Psoas muscle (tissue), 8 donors: Measurements from ENCODE around the gene ARHGEF28. TPM values are rescaled to one million over a fixed set of nuclear protein-coding genes. Genes with fewer than 3 reads are reported as not detected.

Experiments used
- ATAC-seq, 4 donors: fragments of 200-7000 bp; cut with Tn5 transposase; one replicate each; pipeline ENCODE4 v1.9.1; 2020; ENCODE audit warnings: moderate library complexity in 3 of 4, mild to moderate bottlenecking in 2 of 4
- DNase-seq, 2 donors: peaks; one replicate each; pipeline ENCODE4 v3.0.0-alpha.2; 2020
- H3K27ac ChIP-seq: fragments of 200-600 bp; one replicate; pipeline ENCODE4 v1.8.0; 2022
- H3K27me3 ChIP-seq, 3 donors: fragments of 200-600 bp in 1 of 3; one replicate each; pipeline versions ENCODE4 v1.6.1 to v1.8.0; 2013 to 2022; ENCODE audit warnings: low read length in 2 of 3, mild to moderate bottlenecking in 2 of 3, moderate library complexity in 1 of 3; ENCODE audit not compliant: insufficient read depth in 3 of 3
- H3K36me3 ChIP-seq, 2 donors: fragments of 200-600 bp in 1 of 2; one replicate each; pipeline versions ENCODE4 v1.6.1 to v1.8.0; 2013 to 2022; ENCODE audit warnings: low read depth in 1 of 2, mild to moderate bottlenecking in 1 of 2, moderate library complexity in 1 of 2; ENCODE audit not compliant: insufficient read depth in 1 of 2
- H3K4me1 ChIP-seq: fragments of 200-600 bp; one replicate; pipeline ENCODE4 v1.8.0; 2022
- H3K4me3 ChIP-seq: fragments of 200-600 bp; one replicate; pipeline ENCODE4 v1.8.0; 2022; ENCODE audit warnings: mild to moderate bottlenecking
- H3K9me3 ChIP-seq: fragments of 200-600 bp; one replicate; pipeline ENCODE4 v1.8.0; 2022
- CTCF ChIP-seq: fragments of 200-600 bp; IDR thresholded peaks from one replicate; pipeline ENCODE4 v1.8.0; 2022; ENCODE audit warnings: antibody characterized with exemption
- whole genome bisulfite sequencing, 3 donors: extraction: QIAGEN DNeasy Blood & Tissue Kit; methylation state at CpG; one replicate each; pipeline versions ENCODE4 v1.1.6 to v1.1.7; 2013; 5-methylcytosine and 5-hydroxymethylcytosine counted together
- intact Hi-C, 2 donors: fragments of 100-400 bp; cut with DNase I; formaldehyde crosslinking; loops; one replicate each; pipeline versions ENCODE4 v1.11.0 to v1.14.2; 2022
- polyA plus RNA-seq, 3 donors: library from polyadenylated mRNA; stranded (reverse); fragments of 200-250 nt; gene quantifications; one replicate each; pipeline ENCODE4 v1.2.3, GENCODE V29; 2013
- total RNA-seq, 4 donors: library from RNA; stranded (reverse); fragmentation: NEBNext Ultra II Directional in 2 of 4; extraction: Animal tissue kit (Norgen Biotek cat#: 25700) in 2 of 4; gene quantifications; one replicate each; pipeline versions ENCODE4 v1.2.1 to v1.2.4, GENCODE V29; 2021 to 2023
- donor health status: healthy with polysubstance abuse.
- donor health status: DM: no; HTN: no; CAD: no; lungs with moderate emphysema.
- donor health status: Bipolar disorder and iron deficiency.
- donor health status: healthy.
- donor health status: DM: yes; HTN: yes; CAD: no.
- donor health status: DM: no; HTN: no; CAD: no.
- donor health status: DM: no; HTN: no; CAD: no.
- donor health status: DM: yes; HTN: yes; CAD: no.

ARHGEF28 gene
- total and polyA plus RNA-seq, 7 donors: 0.39 to 1.3 (median 1.00) TPM

- no peaks in the 10 kb centered on the region for H3K36me3 ChIP-seq
- WGBS, 3 donors: 45 to 50% (median 45%) methylated on average over 3 of the region's 3 CpGs
- no peaks in the 10 kb centered on the region for H3K27me3 ChIP-seq
- TF ChIP-seq CTCF: no peak
- H3K9me3 ChIP-seq: no peaks in the 10 kb centered on the region
- ATAC-seq (peak in 3 of 4 donors; percentile 43 to 61 (median 58)), DNase-seq (peak; percentile 32 to 72)
- H3K27ac ChIP-seq: no peak overlapping the region
- intact Hi-C loops: no loop called here
- no peaks in the 10 kb centered on the region for H3K4me1 ChIP-seq
- H3K4me3 ChIP-seq: no peak overlapping the region
These were observed 291.4 kb downstream of the ARHGEF28 start for GRCh38 chr5:73917433-73917832.

GRCh38 chr5:73917891-73918290 is 291.9 kb downstream of the ARHGEF28 start:
- 68 to 81% (median 71%) methylated on average over 4 of the region's 4 CpGs for WGBS, 3 donors
- intact Hi-C loops: no loop called here

GRCh38 chr5:73918791-73919221 is 292.8 kb downstream of the ARHGEF28 start:
- DNase-seq: no peak
- WGBS, 3 donors: 49 to 58% (median 50%) methylated on average over 6 of the region's 6 CpGs
- H3K27ac ChIP-seq: no peak overlapping the region

More at GRCh38 chr5:73917891-73918290, 291.9 kb downstream of the ARHGEF28 start:
- ATAC-seq: no peak
- no peak for DNase-seq
- no peak overlapping the region for H3K27ac ChIP-seq
- no peaks in the 10 kb centered on the region for H3K9me3 ChIP-seq
- H3K27me3 ChIP-seq: no peaks in the 10 kb centered on the region
- no peak for TF ChIP-seq CTCF
- no peaks in the 10 kb centered on the region for H3K4me1 ChIP-seq
- no peak overlapping the region for H3K4me3 ChIP-seq
- no peaks in the 10 kb centered on the region for H3K36me3 ChIP-seq

GRCh38 chr5:73921741-73922140 is 295.7 kb downstream of the ARHGEF28 start:
- H3K4me3 ChIP-seq: no peak overlapping the region
- H3K36me3 ChIP-seq: no peaks in the 10 kb centered on the region
- H3K27ac ChIP-seq: no peak overlapping the region
- intact Hi-C loops: no loop called here
- DNase-seq (no peak), ATAC-seq (no peak)
- TF ChIP-seq CTCF: no peak
- no peaks in the 10 kb centered on the region for H3K9me3 ChIP-seq
- 70 to 78% (median 76%) methylated on average over 3 of the region's 3 CpGs for WGBS, 3 donors
- no peaks in the 10 kb centered on the region for H3K27me3 ChIP-seq
- H3K4me1 ChIP-seq: no peaks in the 10 kb centered on the region

More at GRCh38 chr5:73918791-73919221, 292.8 kb downstream of the ARHGEF28 start:
- intact Hi-C loops: no loop called here
- Histone ChIP-seq H3K4me1 (no peaks in the 10 kb centered on the region), H3K9me3 (no peaks in the 10 kb centered on the region), H3K36me3 (no peaks in the 10 kb centered on the region), H3K27me3 (no peaks in the 10 kb centered on the region), H3K4me3 (no peak overlapping the region)
- no peak for TF ChIP-seq CTCF
- no peak for ATAC-seq

GRCh38 chr5:73922224-73922623 is 296.2 kb downstream of the ARHGEF28 start:
- no peak for DNase-seq

More at GRCh38 chr5:73922224-73922623, 296.2 kb downstream of the ARHGEF28 start:
- TF ChIP-seq CTCF: no peak
- intact Hi-C loops: no loop called here
- Histone ChIP-seq H3K4me3 (no peak overlapping the region), H3K4me1 (no peaks in the 10 kb centered on the region), H3K36me3 (no peaks in the 10 kb centered on the region), H3K9me3 (no peaks in the 10 kb centered on the region), H3K27ac (no peak overlapping the region), H3K27me3 (no peaks in the 10 kb centered on the region)
- 63 to 85% (median 69%) methylated on average over 3 of the region's 3 CpGs for WGBS, 3 donors
- no peak for ATAC-seq
